NOMO-1 treated with DMSO at 0.1 percent for 48 hours (cell line): Measurements from ENCODE around the gene RPGRIP1L.
"Not testable (repeated sequence)": the region's sequence is repeated elsewhere in the genome, so short reads cannot be mapped to it uniquely, and the experiment has no call there.

Experiments used
- DNase-seq: peaks from one replicate; lab custom pipeline; 2025; ENCODE audit not compliant: unreplicated experiment; lab: John Stamatoyannopoulos, UW

Gene RPGRIP1L

DNA sequence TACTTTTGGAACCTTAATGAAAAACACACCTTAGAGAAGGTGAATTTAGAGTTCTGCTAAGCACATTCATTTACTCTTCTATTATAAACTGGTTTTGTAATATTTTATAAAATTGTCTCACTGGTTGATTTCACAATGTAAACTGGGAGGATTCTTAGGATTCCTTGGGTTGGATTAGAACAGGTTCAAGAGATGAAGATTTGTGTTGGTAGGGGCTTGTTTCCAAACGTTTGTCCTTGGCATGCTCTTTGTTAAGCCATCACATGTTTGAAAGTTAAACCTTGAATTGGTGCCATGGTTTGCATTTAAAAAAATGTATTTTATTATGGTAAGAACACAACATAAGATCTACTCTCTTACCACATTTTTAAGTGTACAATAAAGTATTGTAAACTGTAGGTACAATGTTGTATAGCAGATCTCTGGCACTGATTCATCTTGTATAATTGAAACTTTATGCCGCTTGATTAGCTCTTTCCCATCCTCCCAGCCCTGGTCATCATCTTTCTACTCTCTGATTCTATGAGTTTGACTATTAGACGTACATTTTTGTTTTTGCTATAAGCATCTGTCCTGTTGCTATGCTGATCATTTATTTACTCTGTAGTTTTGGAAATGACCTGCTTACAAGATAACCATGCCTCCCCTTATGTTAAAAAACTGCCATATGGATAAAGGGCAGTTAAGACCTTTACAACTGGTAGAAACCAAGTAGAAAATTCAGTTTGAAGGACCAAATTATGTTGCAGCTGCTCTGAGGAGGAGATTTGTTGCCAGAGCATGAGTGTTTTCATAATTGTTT, 9.9 kb upstream of the RPGRIP1L start:
- no peak for DNase-seq

DNA sequence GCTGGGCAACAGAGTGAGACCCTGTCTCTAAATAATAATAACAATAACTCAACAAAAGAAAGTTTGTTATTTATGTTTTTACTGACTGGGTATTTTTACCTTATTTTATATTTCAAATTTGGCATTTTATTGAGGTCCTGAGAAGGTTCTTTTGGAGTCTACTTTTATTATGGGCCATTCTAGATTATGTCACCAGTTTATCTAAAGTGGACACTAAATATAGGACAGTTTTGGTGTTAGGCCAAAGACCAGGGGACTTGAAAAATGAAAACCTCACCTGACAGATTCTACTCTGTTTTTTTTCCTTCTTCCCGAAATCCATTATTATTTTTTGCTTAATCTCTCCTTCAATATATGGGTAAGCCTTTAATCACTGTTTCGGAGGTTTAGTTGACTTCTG, 8.4 kb upstream of the RPGRIP1L start:
- no peak for DNase-seq

DNA sequence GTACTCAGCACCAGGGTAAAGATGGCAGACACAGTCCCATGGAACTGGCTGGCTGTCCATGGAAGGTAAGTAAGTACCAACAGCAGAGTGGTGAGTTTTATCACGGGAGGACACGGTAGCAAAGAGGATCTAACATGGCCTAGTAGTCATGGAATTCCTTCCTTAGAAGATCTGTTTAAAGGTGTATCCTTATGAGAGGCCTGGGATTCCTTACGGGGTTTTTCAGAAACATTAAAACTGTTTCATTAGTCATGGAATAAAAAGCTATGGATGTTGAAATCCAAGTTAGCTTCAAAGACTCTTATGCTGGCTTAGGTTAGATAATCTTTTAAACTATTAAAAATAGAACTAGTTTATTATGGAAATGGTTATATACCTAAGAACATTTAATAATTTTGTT, 7.7 kb upstream of the RPGRIP1L start:
- DNase-seq = no peak

DNA sequence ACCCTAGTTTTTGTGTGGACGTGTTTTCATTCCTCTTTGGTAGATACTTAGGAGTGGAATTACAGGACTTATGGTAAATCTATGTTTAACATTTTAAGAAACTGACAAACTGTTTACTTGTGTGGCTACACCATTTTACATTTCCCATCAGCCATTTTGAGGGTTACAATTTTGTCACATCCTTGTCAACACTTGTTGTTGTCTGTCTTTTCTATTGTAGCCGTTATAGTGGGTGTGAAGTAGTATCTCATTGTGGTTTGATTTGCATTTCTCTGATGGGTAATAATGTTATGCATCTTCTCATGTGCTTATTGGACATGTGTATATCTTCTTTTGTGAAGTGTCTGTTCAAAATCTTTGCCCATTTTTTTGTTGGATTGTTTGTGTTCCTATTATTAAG, 4.8 kb upstream of the RPGRIP1L start:
- no peak for DNase-seq

DNA sequence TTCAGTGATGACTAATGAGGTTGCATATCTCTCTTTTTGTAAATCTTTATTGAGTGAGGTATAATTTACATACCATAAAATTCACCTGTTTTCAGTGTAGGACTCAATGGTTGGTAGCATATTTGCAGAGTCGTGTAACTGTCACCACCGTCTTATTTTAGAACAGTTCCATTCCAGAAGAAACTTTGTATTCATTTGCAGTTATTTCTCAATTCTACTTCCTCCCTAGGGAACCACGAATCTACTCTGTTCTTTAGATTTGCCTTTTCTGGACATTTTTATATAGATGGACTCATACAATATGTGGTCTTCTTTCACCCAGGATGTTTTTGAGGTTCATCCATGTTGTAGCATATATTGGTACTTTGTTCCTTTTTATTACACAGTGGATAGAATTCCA, 4.0 kb upstream of the RPGRIP1L start:
- no peak for DNase-seq

DNA sequence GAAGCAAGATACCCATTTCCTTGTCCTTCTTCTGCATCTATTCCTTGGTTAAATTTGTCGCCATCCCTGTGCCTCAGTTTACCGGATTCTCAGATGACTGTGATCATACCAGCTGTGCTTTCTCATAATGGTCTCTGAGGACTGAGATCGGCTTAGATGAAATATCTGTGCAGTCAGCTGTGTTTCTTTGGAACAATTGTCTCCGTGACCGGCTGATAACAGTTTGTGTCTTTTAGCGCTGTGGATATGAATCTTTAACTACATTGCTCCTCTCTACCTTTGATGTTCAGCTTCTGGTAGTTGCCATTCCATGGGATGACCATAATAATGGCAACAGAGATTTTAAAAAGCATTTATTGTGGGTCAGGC, 770 bp upstream of the RPGRIP1L start:
- DNase-seq = no peak

DNA sequence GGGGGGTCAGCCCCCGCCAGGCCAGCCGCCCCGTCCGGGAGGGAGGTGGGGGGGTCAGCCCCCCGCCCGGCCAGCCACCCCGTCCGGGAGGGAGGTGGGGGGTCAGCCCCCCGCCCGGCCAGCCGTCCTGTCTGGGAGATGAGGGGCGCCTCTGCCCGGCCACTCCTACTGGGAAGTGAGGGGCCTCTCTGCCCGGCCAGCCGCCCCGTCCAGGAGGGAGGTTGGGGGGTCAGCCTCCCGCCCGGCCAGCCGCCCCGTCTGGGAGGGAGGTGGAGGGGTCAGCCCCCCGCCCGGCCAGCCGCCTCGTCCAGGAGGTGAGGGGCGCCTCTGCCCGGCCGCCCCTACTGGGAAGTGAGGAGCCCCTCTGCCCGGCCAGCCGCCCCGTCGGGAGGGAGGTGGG, 5.4 kb downstream of the RPGRIP1L start:
- DNase-seq = not testable (repeated sequence)

DNA sequence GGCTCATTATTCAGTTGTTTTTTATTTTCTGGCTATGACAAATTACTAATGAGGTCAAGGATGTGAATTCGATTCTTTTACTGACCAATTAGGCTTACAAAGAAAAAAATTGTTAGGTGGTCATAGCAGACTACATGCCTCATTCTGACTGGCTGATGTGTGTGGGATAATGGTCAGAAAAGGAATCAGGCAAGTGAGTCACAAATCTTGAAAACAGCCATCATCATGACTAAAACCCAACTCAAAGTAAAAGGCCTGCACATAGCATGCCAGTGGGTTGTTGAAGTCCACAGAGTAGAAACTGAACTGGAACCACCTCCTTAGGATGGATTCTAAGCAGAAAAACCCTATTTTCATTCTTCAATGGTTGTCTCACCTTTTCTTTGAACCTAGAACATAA, 8.6 kb downstream of the RPGRIP1L start:
- no peak for DNase-seq

DNA sequence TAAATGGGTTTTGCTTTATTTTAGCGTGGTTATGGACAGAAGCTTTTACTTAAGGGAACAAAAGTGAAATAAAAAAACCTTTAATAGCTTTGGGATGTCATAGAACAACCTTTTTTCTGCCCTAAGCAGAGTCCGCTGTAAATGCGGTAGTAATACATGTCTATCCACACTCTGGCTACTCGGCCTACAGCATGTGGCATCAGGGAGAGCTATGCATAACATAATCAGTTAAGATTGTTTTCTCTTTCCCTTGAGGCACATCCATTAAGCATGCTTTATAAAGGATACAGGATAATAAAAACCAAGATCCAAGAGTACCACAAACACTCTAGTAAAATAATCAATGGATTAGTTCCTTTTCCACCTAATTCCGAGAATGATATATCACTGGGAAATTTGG, 10.3 kb downstream of the RPGRIP1L start:
- DNase-seq = no peak

DNA sequence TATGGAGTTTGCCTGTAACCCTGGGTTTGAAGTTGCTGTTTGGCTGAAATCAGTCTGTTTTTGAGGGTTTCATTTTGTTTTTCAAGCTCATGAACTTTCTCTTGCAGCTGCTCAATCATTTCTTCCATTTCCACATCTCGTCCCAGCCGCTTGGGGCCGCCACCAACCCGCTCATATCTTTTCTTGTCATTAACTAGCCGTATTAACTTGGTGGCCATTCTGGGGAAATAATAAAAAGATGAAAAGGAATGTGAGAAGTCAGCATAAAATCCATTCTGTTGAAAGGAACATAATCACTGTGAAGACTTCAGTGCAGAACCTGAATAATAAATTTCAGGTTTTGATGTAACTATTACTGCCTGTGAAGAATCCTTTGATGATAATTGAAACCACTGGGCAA, 11.5 kb downstream of the RPGRIP1L start:
- DNase-seq = no peak

DNA sequence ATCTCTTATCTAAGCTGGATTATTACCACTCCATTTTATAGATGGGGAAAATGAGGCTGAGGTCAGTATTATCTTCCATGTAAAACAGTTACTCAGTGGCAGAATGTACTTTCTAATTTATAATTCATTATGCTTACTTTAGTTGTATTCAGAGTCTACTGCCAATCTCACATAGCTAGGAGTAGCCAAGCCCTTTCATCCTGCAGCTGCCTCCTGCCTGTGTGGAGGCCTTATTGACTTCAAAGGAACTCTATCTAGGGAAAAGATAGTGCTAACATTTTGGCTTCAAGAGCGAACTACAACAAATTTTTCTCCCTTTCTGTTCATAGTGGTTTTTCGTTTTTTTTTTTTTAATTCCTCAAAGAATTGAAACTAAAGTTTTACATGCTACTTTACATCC, 12.9 kb downstream of the RPGRIP1L start:
- no peak for DNase-seq

DNA sequence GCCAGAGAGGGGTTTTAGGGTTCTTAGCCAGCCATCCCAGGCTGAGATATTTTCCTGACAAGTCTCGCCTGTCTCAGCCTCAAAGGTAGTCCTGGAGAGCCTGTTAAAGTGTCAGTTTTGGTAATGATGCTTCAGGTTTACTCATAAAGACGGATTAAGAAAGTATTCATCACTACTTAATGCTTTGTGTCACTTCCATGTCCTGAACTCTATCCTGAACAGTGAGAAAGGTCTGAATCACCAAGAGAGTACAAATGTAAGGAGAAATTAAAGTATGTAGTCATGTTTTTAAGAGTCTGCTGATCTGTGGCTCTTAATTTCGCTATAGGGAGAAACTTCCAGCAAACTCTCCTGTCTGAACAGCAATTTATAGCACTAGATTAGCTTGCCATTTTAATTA, 14.0 kb downstream of the RPGRIP1L start:
- no peak for DNase-seq

DNA sequence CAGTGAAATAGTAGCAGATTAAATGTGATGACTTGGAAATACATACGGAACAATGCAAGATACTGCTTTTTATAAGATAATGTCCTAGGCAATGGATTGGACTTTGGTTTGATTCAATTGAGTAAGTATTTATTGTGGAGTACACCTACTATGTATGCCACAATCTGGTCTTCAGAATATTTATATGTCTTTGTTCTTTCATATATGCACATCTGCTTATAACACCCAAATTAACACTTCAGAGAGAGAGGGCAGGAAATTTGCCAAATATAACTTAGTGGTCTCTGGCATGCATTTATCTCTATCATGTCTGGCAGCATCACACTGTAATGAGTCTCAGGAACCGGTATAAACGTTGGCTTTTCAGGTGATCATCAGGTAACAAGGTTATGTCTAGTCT, 16.9 kb downstream of the RPGRIP1L start:
- DNase-seq = no peak

DNA sequence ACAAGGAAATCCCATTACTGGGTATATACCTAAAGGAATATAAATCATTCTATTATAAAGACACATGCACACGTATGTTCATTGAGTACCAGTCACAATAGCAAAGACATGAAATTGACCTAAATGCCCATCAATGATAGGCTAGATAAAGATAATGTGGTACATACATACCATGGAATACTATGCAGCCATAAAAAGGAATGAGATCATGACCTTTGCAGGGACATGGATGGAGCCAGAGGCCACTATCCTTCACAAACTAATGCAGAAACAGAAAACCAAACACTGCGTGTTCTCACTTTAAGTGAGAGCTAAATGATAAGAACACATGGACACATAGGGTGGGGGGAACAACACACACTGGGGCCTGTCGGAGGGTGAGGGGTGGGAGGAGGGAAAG, 18.3 kb downstream of the RPGRIP1L start:
- not testable (repeated sequence) for DNase-seq

DNA sequence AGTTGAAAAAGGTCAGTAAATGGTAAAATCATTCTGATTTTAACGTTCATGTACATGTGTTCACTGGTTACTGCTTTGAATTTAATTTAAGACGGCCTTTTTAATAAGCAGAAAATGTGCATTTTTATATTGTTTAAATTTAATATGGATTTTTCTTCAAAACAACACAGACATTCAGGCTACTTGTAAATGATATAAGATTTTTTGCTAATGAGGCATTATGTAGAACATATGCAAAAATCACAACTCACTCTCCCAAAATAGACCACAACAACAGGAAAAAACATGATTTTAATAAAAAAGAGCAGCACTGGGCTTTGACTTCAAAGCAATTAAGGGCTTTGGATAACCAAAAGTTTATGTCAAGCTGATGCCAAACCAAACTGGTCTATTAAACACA, 22.3 kb downstream of the RPGRIP1L start:
- no peak for DNase-seq

DNA sequence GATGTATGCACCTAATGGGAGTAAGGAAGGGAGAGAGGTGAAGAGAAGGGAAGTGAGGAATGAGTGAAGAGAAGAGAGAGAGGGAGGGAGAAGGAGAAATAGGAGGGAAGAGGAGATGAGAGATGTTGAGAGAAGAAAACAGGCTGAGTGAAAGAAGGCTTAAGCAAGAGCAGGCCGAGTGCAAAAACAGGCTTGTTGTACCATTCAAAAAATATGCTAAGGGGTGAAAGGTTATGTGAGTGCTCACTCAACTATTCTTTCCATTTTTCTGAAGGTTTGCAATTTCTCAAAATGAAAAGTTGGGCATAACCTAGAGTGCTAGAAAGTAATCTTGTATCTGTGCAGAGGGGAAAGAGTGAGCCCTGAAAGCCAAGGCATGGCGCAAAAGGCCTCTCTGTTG, 22.9 kb downstream of the RPGRIP1L start:
- DNase-seq = no peak

DNA sequence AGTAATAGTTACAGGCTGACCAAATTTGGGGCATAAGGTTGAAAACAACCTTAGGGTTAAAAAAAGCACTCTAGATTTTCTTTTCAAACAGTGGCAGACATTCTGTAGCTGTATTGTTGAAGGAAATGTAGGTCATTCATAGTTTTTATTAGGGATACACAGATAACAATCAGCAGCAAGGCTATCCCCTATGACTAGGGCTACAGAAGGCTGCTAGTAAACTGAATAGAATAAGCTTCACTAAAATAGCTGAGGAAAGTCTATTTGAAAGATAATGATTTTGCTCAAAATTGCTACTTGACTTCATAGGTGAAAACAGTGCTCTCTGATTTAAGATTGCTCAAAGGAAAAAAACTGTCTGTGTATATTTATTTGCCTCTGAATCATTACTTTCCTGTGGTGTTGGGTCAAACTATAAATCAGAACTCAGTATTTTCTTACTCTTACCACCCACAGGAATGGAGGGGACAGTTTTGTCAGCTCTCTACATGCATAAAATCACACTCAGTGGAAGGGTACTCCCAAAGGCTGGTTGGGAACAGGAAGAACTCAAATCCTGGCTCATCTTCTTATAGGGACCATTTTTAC, 24.8 kb downstream of the RPGRIP1L start:
- no peak for DNase-seq

DNA sequence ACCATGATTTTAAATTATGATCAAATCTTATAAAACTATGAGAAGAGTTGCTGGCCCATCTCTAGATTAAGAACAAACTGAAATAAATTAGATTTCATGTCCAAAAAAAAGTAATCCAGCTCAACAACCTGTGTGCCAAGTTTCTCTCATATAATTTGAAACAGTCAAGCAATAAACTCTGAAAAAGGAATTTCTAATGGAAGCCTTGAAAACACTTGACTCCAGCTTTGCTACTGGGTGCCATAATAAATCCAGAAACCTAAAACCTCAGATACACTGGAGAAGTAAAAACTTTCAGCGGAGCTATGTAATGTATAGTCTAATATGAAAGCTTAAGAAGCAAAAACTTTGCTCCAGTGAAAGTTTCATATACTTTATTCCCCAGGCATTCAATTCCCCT, 25.5 kb downstream of the RPGRIP1L start:
- no peak for DNase-seq

DNA sequence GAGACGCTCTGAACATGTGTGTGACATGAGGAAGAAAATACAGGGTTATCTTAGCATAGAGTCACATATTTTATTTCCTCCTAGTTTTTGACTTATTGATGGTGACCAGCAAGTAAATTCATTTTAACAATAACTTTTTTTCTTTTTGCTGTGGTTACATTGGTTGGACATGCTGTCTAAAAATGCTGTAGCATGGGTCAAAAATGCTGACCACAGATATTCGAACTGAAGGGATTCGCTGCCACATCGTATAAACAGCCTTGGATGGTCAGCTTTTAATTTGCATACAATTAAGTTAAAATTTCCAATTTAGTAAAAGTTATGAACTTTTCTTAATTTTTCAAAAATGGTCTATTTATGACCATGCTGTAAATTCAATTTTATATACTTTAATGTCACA, 30.5 kb downstream of the RPGRIP1L start:
- DNase-seq = no peak

DNA sequence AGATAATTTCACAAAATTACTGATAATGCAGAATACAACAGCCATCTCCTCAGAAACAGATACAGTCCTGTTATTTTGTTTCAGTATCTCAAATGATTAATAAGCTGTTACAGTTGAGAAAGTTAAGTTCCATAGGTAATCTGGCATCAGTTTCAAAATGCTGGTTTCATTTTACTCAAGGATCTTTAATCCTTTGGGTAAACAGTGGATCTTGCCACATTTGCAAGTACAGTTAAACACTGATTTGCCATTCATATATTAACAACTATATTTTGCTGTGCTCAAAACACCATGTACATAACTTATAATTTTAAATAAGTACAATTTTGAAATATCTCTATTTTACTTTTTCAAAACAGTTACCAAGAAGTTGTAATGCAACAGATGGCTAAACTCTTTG, 31.2 kb downstream of the RPGRIP1L start:
- DNase-seq = no peak

DNA sequence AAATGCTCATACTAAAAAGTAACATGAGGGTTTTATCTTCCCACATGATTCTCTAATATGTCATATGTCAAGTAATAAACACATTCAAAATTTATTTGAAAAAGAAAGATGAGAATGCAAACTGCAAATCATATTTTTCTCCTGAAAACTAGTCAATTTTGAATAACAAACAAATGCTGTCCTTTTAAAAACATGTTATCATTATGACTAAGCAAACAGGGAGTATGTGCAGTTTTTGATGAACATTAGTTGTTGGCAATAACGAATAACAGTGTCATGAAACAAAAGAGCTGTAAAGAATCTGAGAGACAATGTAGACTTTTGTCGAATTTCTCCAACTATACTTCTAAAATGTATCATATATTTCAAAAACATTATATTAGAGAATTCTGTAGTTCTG, 34.8 kb downstream of the RPGRIP1L start:
- no peak for DNase-seq

DNA sequence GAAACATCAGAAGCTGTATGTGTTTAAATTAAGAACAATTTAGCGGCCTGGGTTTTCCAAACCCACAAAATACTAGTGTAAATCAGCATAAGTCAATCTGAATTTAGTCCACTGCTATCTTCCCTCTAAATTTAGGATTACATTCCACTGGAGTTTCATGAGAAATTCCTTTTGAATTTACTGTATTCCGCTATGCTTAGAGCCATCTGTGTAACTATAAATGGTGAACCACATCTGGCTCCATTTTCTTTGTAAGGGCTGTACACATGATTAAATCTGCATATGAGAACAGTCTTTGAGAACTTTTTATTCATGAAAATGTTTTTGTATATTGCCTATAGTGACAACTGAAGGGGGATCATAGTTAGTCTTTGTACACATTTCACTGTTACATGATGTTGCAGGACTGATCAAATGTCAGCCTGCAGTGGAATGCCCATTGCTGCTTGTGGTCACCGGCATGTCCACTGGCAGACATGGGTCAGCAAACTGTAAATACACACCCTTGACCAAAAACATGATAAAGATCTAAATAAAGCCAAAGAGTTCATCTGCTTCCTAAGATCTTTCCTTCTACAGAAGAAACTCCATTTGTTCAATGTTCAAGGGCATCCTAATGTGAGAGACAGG, 36.8 kb downstream of the RPGRIP1L start:
- DNase-seq = no peak
